K562 (cell line): ENCODE data around the gene SLC26A11. TPM values are rescaled to one million over a fixed set of nuclear protein-coding genes. Genes with fewer than 3 reads are reported as not detected.

Source experiments
- BRD4 ChIP-seq: fragments of 200-600 bp; sonication (generic); IDR thresholded peaks from 2 replicates; pipeline ENCODE4 v1.6.1; 2017; ENCODE audit warnings: inconsistent platforms
- CBX8 ChIP-seq: fragments of 200-600 bp; sonication (generic); IDR thresholded peaks from 2 replicates; pipeline ENCODE4 v1.6.1; 2012; ENCODE audit warnings: borderline replicate concordance, mixed run types, low read depth, mild to moderate bottlenecking, moderate library complexity, mixed read lengths, low read length, control low read depth, inconsistent platforms; ENCODE audit not compliant: poor library complexity, severe bottlenecking; ENCODE audit errors: extremely low read depth
- ELF1 ChIP-seq: fragments of 200-800 bp; sonication (Bioruptor generic); IDR thresholded peaks from 2 replicates; pipeline ENCODE4 v1.6.1; 2016; ENCODE audit warnings: missing genetic modification characterization, missing compliant biosample characterization
- FOS ChIP-seq: IDR thresholded peaks from 3 replicates; pipeline ENCODE4 v1.6.1; 2011; ENCODE audit not compliant: insufficient read length; ENCODE audit errors: extremely low read depth
- GATAD2A ChIP-seq: fragments of 450-650 bp; IDR thresholded peaks from 2 replicates; pipeline ENCODE4 v1.6.1; 2017
- SPI1 ChIP-seq: IDR thresholded peaks from 2 replicates; pipeline ENCODE4 v1.6.1; 2011; ENCODE audit warnings: low read depth, low read length, control low read depth, borderline replicate concordance
- ZNF696 ChIP-seq: fragments of 250-450 bp; sonication (Bioruptor Pico); conservative IDR thresholded peaks from 2 replicates; pipeline ENCODE4 v1.4.0; 2020; ENCODE audit warnings: mild to moderate bottlenecking, moderate library complexity
- polyA plus RNA-seq, 8 experiments: library from polyadenylated mRNA; depleted of rRNA in 4 of 8; stranded (reverse) in 5 of 8; unstranded in 3 of 8; fragments of >200 nt; fragmentation: Nextera tagmentation in 2 of 8; fragmentation: Illumina TruSeq in 1 of 8; extraction: Ambion mirVana in 2 of 8; extraction: Trizol in 1 of 8; gene quantifications; 2 replicates each; pipeline versions ENCODE4 v1.2.1 to v1.2.3, GENCODE V29; 2011 to 2014; ENCODE audit warnings: inconsistent platforms in 1 of 8, missing spikeins in 1 of 8
- total RNA-seq, 7 experiments: library from RNA; depleted of rRNA in 6 of 7; stranded (reverse); fragments of >200 nt in 6 of 7; fragmentation: Illumina TruSeq in 2 of 7; extraction: Trizol in 2 of 7; gene quantifications; 2 replicates each; pipeline versions ENCODE4 v1.2.1 to v1.2.3, GENCODE V29; 2011 to 2021; ENCODE audit warnings: low replicate concordance in 1 of 7
- TF ChIP-seq, protein P1 (sequence below): sonication (generic); formaldehyde crosslinking; IDR thresholded peaks from 2 replicates; pipeline ENCODE4 v1.8.1; 2023; ENCODE audit warnings: mild to moderate bottlenecking, missing genetic modification reagents
- TF ChIP-seq, protein P2 (sequence below): sonication (generic); formaldehyde crosslinking; IDR thresholded peaks from 2 replicates; pipeline ENCODE4 v1.9.0; 2022; ENCODE audit warnings: mild to moderate bottlenecking, missing genetic modification reagents
- TF ChIP-seq, protein P3 (sequence below): fragments of 250-450 bp; sonication (Bioruptor Pico); IDR thresholded peaks from 2 replicates; pipeline ENCODE4 v1.6.1; 2021; ENCODE audit warnings: mild to moderate bottlenecking
- TF ChIP-seq, protein P4 (sequence below): fragments of 450-650 bp; IDR thresholded peaks from 2 replicates; pipeline ENCODE4 v1.6.1; 2018; ENCODE audit warnings: mild to moderate bottlenecking, low read depth; ENCODE audit not compliant: partially characterized antibody

Gene SLC26A11
- total and polyA plus RNA-seq, 9 of the 15 experiments (the other 6 are each of a cell fraction or from before 2014, with no cell fraction given) = 0.06 to 3.1 (median 1.2) TPM; not detected in 1

DNA sequence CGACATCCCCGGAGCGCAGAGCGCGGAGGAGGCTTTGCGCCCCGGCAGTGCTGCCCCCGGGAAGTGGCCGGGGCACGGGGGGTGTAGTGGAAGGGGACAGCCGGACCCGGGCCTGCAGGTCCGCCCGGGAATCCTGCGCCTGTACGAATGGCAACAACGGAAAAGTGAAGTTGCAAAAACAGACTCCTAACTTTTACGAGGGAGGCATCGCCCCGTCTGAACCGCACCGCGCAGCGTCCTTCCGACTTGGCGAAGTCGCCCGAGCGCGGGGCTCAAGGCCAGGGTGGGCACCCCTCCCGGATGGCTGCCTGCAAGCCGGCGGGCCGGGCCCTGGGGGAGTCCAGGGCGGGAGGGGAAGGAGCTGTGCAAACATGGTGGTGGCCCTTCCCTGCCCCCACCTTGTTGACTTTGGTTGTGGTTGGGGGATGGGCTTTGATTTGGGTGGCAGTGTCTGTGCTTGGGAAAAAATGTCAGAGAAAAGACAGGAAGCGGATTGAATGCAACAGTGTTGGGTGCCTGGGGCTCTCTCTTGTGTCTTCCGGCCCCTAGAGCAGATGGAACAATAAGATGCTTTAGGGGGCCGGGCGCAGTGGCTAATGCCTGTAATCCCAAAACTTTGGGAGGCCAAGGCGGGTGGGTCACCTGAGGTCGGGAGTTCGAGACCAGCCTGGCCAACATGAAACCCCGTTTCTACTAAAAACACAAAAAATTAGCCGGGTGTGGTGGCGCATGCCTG is 41.1 kb downstream of the SLC26A11 start (continued):
- TF ChIP-seq CBX8 = no peak
- TF ChIP-seq GATAD2A = no peak
- no peak for TF ChIP-seq ZNF696 (CRISPR knock-in tag)
- no peak for TF ChIP-seq SPI1
- 0 out of 2 replicates have a peak, but pooled peaks have one; percentile 36 for TF ChIP-seq ELF1
- TF ChIP-seq BRD4 = peak; percentile 66; the same call in 1 of the 2 replicates
- TF ChIP-seq, protein P1, sequence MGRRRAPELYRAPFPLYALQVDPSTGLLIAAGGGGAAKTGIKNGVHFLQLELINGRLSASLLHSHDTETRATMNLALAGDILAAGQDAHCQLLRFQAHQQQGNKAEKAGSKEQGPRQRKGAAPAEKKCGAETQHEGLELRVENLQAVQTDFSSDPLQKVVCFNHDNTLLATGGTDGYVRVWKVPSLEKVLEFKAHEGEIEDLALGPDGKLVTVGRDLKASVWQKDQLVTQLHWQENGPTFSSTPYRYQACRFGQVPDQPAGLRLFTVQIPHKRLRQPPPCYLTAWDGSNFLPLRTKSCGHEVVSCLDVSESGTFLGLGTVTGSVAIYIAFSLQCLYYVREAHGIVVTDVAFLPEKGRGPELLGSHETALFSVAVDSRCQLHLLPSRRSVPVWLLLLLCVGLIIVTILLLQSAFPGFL = 0 out of 2 replicates have a peak, but pooled peaks have one; percentile 66
- TF ChIP-seq FOS = no peak
- TF ChIP-seq, protein P2, sequence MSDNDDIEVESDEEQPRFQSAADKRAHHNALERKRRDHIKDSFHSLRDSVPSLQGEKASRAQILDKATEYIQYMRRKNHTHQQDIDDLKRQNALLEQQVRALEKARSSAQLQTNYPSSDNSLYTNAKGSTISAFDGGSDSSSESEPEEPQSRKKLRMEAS (CRISPR knock-in tag) = peak; percentile 41; the same call in 1 of the 2 replicates
- TF ChIP-seq, protein P3, sequence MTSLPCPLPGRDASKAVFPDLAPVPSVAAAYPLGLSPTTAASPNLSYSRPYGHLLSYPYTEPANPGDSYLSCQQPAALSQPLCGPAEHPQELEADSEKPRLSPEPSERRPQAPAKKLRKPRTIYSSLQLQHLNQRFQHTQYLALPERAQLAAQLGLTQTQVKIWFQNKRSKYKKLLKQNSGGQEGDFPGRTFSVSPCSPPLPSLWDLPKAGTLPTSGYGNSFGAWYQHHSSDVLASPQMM (CRISPR knock-in tag) = no peak
- TF ChIP-seq, protein P4, sequence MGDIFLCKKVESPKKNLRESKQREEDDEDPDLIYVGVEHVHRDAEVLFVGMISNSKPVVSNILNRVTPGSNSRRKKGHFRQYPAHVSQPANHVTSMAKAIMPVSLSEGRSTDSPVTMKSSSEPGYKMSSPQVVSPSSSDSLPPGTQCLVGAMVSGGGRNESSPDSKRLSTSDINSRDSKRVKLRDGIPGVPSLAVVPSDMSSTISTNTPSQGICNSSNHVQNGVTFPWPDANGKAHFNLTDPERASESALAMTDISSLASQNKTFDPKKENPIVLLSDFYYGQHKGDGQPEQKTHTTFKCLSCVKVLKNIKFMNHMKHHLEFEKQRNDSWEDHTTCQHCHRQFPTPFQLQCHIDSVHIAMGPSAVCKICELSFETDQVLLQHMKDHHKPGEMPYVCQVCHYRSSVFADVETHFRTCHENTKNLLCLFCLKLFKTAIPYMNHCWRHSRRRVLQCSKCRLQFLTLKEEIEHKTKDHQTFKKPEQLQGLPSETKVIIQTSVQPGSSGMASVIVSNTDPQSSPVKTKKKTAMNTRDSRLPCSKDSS = no peak
